ENCODE data around the gene PITPNC1. TPM values are rescaled to one million over a fixed set of nuclear protein-coding genes. Genes with fewer than 3 reads are reported as not detected.

The PITPNC1 gene
- polyA plus RNA-seq, 1 of the 3 experiments (the other 2 are of a cell fraction), result 18.4 TPM

GRCh38 chr17:67725373-67725791, 348.3 kb downstream of the PITPNC1 start:
- Histone ChIP-seq H3K36me3 (replicated peaks in 1 of 2; ENCODE audit: control insufficient read depth in 1 of 2, insufficient read depth in 2 of 2, low read length in 1 of 2) (peaks cover 67 to 86% of the 10 kb centered on the region in 2 experiments), H3F3A (replicated peaks; ENCODE audit: insufficient read depth) (peaks cover 16% of the 10 kb centered on the region), H3K4me1 (ENCODE audit: control insufficient read depth in 1 of 2, insufficient read depth in 2 of 2, low read depth in 1 of 2, low read length in 1 of 2) (no peaks in the 10 kb centered on the region), H3K27ac (ENCODE audit: low read depth in 2 of 2, low read length in 1 of 2) (no peak overlapping the region), H3K9ac (no peak overlapping the region), H3K4me2 (no peak overlapping the region), H3K9me2 (no peaks in the 10 kb centered on the region), H3K4me3 (ENCODE audit: low read depth in 2 of 2, low read length in 1 of 2) (no peak overlapping the region), H2AFZ (ENCODE audit: low read depth) (no peak overlapping the region), H3K9me3 (no peaks in the 10 kb centered on the region), H4K20me1 (ENCODE audit: insufficient read depth) (no peaks in the 10 kb centered on the region), H3K79me2 (ENCODE audit: insufficient read depth) (peaks cover 32% of the 10 kb centered on the region), H3K27me3 (ENCODE audit: insufficient read depth) (no peaks in the 10 kb centered on the region)
- ChIA-PET POLR2A (no interaction called here), CTCF (no interaction called here)
- TF ChIP-seq JUND (IDR thresholded peaks at IDR 0.05), result no peak
- TF ChIP-seq ZBTB33 (IDR thresholded peaks at IDR 0.05; ENCODE audit: borderline replicate concordance, low read depth), result no peak
- no peak for TF ChIP-seq FOSL2 (IDR thresholded peaks at IDR 0.05; ENCODE audit: borderline replicate concordance, low read depth)
- TF ChIP-seq SMC3 (IDR thresholded peaks at IDR 0.05; ENCODE audit: low read depth, low read length), result no peak
- no peak for TF ChIP-seq EZH2phosphoT487 (IDR thresholded peaks at IDR 0.05; ENCODE audit: borderline replicate concordance, low read depth)
- no peak for TF ChIP-seq YY1 (IDR thresholded peaks at IDR 0.05; ENCODE audit: low read depth)
- TF ChIP-seq TAF1 (IDR thresholded peaks at IDR 0.05; ENCODE audit: borderline replicate concordance, low read depth, low read length), result no peak
- no peak for TF ChIP-seq RCOR1 (IDR thresholded peaks at IDR 0.05; ENCODE audit: low read length)
- no peak for TF ChIP-seq EP300 (IDR thresholded peaks at IDR 0.05; ENCODE audit: borderline replicate concordance in 1 of 2, low read depth in 1 of 2, low read length in 1 of 2)
- TF ChIP-seq GATA2 (CRISPR knock-in tag; IDR thresholded peaks at IDR 0.05), result no peak
- no peak for TF ChIP-seq MAX (IDR thresholded peaks at IDR 0.05; ENCODE audit: low read depth)
- no peak for TF ChIP-seq TCF12 (IDR thresholded peaks at IDR 0.05)
- TF ChIP-seq GABPA (IDR thresholded peaks at IDR 0.05; ENCODE audit: low read depth), result no peak
- no peak for TF ChIP-seq MEF2A (IDR thresholded peaks at IDR 0.05; ENCODE audit: borderline replicate concordance, low read depth)
- WGBS (ENCODE audit: low lambda C conversion rate), result 99% methylated on average over 4 of the region's 4 CpGs
- DNase-seq, result no peak

- H3K9me2 ChIP-seq, result no peaks in the 10 kb centered on the region
- H3K27ac ChIP-seq (ENCODE audit: low read depth in 2 of 2, low read length in 1 of 2), result no peak overlapping the region
- no peak overlapping the region for H3K4me3 ChIP-seq (ENCODE audit: low read depth in 2 of 2, low read length in 1 of 2)
- H3K9me3 ChIP-seq, result no peaks in the 10 kb centered on the region
- ChIA-PET CTCF (no interaction called here), POLR2A (no interaction called here)
- H3K4me2 ChIP-seq, result no peak overlapping the region
- H4K20me1 ChIP-seq (ENCODE audit: insufficient read depth), result no peaks in the 10 kb centered on the region
- H3K36me3 ChIP-seq (replicated peaks in 1 of 2; ENCODE audit: control insufficient read depth in 1 of 2, insufficient read depth in 2 of 2, low read length in 1 of 2), result peaks cover 69 to 86% of the 10 kb centered on the region in 2 experiments
- no peak overlapping the region for H3K9ac ChIP-seq
- DNase-seq, result no peak
- WGBS (ENCODE audit: low lambda C conversion rate), result 97% methylated on average over 4 of the region's 4 CpGs
- H3F3A ChIP-seq (replicated peaks; ENCODE audit: insufficient read depth), result peaks cover 12% of the 10 kb centered on the region
- H3K79me2 ChIP-seq (ENCODE audit: insufficient read depth), result peaks cover 32% of the 10 kb centered on the region
- no peaks in the 10 kb centered on the region for H3K4me1 ChIP-seq (ENCODE audit: control insufficient read depth in 1 of 2, insufficient read depth in 2 of 2, low read depth in 1 of 2, low read length in 1 of 2)
- H2AFZ ChIP-seq (ENCODE audit: low read depth), result no peak overlapping the region
- H3K27me3 ChIP-seq (ENCODE audit: insufficient read depth), result no peaks in the 10 kb centered on the region
- TF ChIP-seq JUND (IDR thresholded peaks at IDR 0.05) (no peak), PBX3 (IDR thresholded peaks at IDR 0.05) (no peak), POLR2AphosphoS5 (IDR thresholded peaks at IDR 0.05; ENCODE audit: low read depth, low read length) (no peak), CHD2 (IDR thresholded peaks at IDR 0.05; ENCODE audit: low read length, partially characterized antibody) (no peak), YY1 (IDR thresholded peaks at IDR 0.05; ENCODE audit: low read depth) (no peak), RXRA (IDR thresholded peaks at IDR 0.05; ENCODE audit: borderline replicate concordance, low read depth) (no peak), FOXM1 (IDR thresholded peaks at IDR 0.05; ENCODE audit: low read depth) (no peak), USF2 (IDR thresholded peaks at IDR 0.05; ENCODE audit: borderline replicate concordance, low read depth, low read length) (no peak), FOXJ3 (CRISPR knock-in tag; IDR thresholded peaks at IDR 0.05) (no peak), CTCF (IDR thresholded peaks at IDR 0.05) (no peak), EZH2phosphoT487 (IDR thresholded peaks at IDR 0.05; ENCODE audit: borderline replicate concordance, low read depth) (no peak), MAX (IDR thresholded peaks at IDR 0.05; ENCODE audit: low read depth) (no peak), MEF2A (IDR thresholded peaks at IDR 0.05; ENCODE audit: borderline replicate concordance, low read depth) (no peak), TEAD4 (IDR thresholded peaks at IDR 0.05; ENCODE audit: borderline replicate concordance, insufficient read depth) (no peak), FOSL2 (IDR thresholded peaks at IDR 0.05; ENCODE audit: borderline replicate concordance, low read depth) (no peak)
These were observed 348.7 kb downstream of the PITPNC1 start for GRCh38 chr17:67725807-67726206.
